Keratinocyte (primary cell): ENCODE measurements around the gene LLGL1. TPM values are rescaled to one million over a fixed set of nuclear protein-coding genes. Genes with fewer than 3 reads are reported as not detected.

Experiments used
- DNase-seq: peaks from one replicate; pipeline ENCODE4 v3.0.0-alpha.2; 2011; ENCODE audit warnings: low read depth, missing footprints, low spot score
- FAIRE-seq: peaks from 2 replicates; lab custom pipeline; 2011; peaks lifted over from hg19 to GRCh38; lab: Jason Lieb, UNC
- H2AFZ ChIP-seq: 2 replicates; pipeline ENCODE4 v1.6.0; 2012; ENCODE audit warnings: low read length, control low read depth, inconsistent platforms; ENCODE audit not compliant: control insufficient read depth
- H3K27ac ChIP-seq: 2 replicates; pipeline ENCODE4 v1.5.1; 2011; ENCODE audit warnings: low read length; ENCODE audit not compliant: control insufficient read depth, insufficient read depth
- H3K27me3 ChIP-seq: 3 replicates; pipeline ENCODE4 v1.6.0; 2011; ENCODE audit warnings: low read length; ENCODE audit not compliant: control insufficient read depth, insufficient read depth; ENCODE audit errors: extremely low read depth
- H3K36me3 ChIP-seq, 2 experiments: 2 replicates in 1 of 2; 3 replicates in 1 of 2; pipeline ENCODE4 v1.5.1; 2011; ENCODE audit warnings: low read length in 2 of 2, mild to moderate bottlenecking in 1 of 2; ENCODE audit not compliant: control insufficient read depth in 2 of 2, insufficient read depth in 2 of 2; ENCODE audit errors: extremely low read depth in 1 of 2
- H3K4me1 ChIP-seq: 3 replicates; pipeline ENCODE4 v1.5.1; 2011; ENCODE audit warnings: low read length; ENCODE audit not compliant: control insufficient read depth, insufficient read depth; ENCODE audit errors: extremely low read depth
- H3K4me2 ChIP-seq: 3 replicates; pipeline ENCODE4 v1.6.0; 2011; ENCODE audit warnings: low read depth, low read length; ENCODE audit not compliant: control insufficient read depth, insufficient read depth; ENCODE audit errors: extremely low read depth
- H3K4me3 ChIP-seq, 3 experiments: fragments of 200-600 bp in 1 of 3; sonication (generic) in 1 of 3; 2 replicates in 2 of 3; 3 replicates in 1 of 3; pipeline ENCODE4 v1.5.1; 2011 to 2016; ENCODE audit warnings: low read length in 3 of 3, mild to moderate bottlenecking in 3 of 3, control low read depth in 2 of 3, inconsistent platforms in 1 of 3, low read depth in 1 of 3, mixed read lengths in 1 of 3, mixed run types in 1 of 3, moderate library complexity in 1 of 3; ENCODE audit not compliant: control insufficient read depth in 2 of 3, insufficient read depth in 2 of 3; ENCODE audit errors: extremely low read depth in 1 of 3
- H3K79me2 ChIP-seq: 2 replicates; pipeline ENCODE4 v1.6.0; 2012; ENCODE audit warnings: low read length; ENCODE audit not compliant: control insufficient read depth, insufficient read depth
- H3K9ac ChIP-seq: 3 replicates; pipeline ENCODE4 v1.6.0; 2011; ENCODE audit warnings: low read length; ENCODE audit not compliant: control insufficient read depth, insufficient read depth; ENCODE audit errors: extremely low read depth
- H3K9me1 ChIP-seq: 3 replicates; pipeline ENCODE4 v1.6.0; 2011; ENCODE audit warnings: low read length; ENCODE audit not compliant: control insufficient read depth, insufficient read depth; ENCODE audit errors: extremely low read depth
- H3K9me3 ChIP-seq: 2 replicates; pipeline ENCODE4 v1.5.1; 2012; ENCODE audit warnings: low read depth, low read length; ENCODE audit not compliant: control insufficient read depth
- H4K20me1 ChIP-seq: 3 replicates; pipeline ENCODE4 v1.6.0; 2011; ENCODE audit warnings: low read length; ENCODE audit not compliant: control insufficient read depth, insufficient read depth; ENCODE audit errors: extremely low read depth
- EZH2 ChIP-seq: IDR thresholded peaks from one replicate; pipeline ENCODE4 v1.6.1; 2012; ENCODE audit warnings: inconsistent platforms, mild to moderate bottlenecking, low read length, moderate library complexity
- dilution Hi-C: fragments of 300-500 bp; cut with MboI; formaldehyde crosslinking; loops from one replicate; pipeline ENCODE4 v1.7.0; 2020; ENCODE audit warnings: low sequenced_read_pairs; ENCODE audit not compliant: extremely low pct_ligation_motif_present
- polyA plus RNA-seq, 5 experiments: library from polyadenylated mRNA; depleted of rRNA in 3 of 5; stranded (reverse) in 3 of 5; stranded (forward) in 1 of 5; unstranded in 1 of 5; fragments of >200 nt; gene quantifications; 1 replicate in 1 of 5; 2 replicates in 3 of 5; 3 replicates in 1 of 5; pipeline versions ENCODE4 v1.2.1 to v1.2.3, GENCODE V29; 2011 to 2012; ENCODE audit warnings: missing spikeins in 2 of 5, low read depth in 1 of 5, low replicate concordance in 1 of 5
- TF ChIP-seq, protein P1 (sequence below), 3 experiments: IDR thresholded peaks in 1 of 3; conservative IDR thresholded peaks in 1 of 3; optimal IDR thresholded peaks in 1 of 3; 2 replicates in 2 of 3; 3 replicates in 1 of 3; pipeline versions ENCODE3 to v1.5.1; 2011; ENCODE audit warnings: low read length in 3 of 3, mild to moderate bottlenecking in 3 of 3, moderate library complexity in 2 of 3, control low read depth in 1 of 3, inconsistent platforms in 1 of 3; ENCODE audit not compliant: insufficient read depth in 2 of 3; ENCODE audit errors: extremely low read depth in 1 of 3

LLGL1 gene
- polyA plus RNA-seq, 1 donor (not counting 4 experiments of a cell fraction or from before 2014, with no cell fraction given): 13.8 TPM

DNA sequence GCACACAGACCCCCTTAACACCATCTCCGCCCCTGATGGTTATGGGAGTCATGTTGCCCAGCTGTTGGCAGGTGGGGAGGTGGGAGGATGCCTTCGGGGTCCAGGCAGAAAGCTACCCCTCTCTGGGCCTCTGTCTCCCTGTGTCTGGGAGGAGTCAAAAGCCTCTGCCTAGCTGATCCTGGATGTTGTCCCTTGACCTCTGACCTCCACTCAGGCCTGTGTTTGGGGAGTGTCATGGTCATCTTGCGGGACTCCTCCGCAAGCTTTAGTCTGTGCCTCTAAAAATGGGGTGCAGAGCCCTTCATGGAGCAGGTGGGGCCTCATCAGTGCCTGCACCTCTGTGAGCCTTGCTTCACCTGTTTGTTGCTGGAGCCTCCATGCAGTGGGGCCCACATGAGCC lies 3.8 kb downstream of the LLGL1 start:
- dilution Hi-C loops: no loop called here

DNA sequence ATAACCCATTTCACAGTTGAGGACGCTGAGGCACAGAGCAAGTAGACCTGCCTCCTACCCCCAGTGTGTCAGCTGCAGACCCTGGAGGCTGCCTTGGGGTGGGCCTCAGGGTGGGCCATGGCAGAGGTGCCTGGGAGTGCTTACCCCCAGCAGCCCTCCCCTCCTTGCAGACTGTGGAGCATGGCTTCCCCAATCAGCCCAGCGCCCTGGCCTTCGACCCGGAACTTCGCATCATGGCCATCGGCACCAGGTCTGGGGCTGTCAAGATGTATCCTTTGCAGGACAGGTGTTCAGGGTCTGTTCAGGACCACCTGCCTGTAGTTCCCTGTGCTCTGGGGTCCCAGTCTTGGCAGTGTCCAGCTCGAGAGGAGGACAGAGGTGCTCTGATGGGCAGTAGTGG lies 4.3 kb downstream of the LLGL1 start:
- no peak for FAIRE-seq
- peaks cover 8% of the 10 kb centered on the region for H3K4me1 ChIP-seq
- no peaks in the 10 kb centered on the region for H3K27me3 ChIP-seq
- H3K9me3 ChIP-seq: no peaks in the 10 kb centered on the region
- dilution Hi-C loops: no loop called here
- H3K27ac ChIP-seq: no peak overlapping the region
- no peak overlapping the region for H3K4me3 ChIP-seq
- H3K36me3 ChIP-seq: peaks cover 14 to 18% of the 10 kb centered on the region in 2 experiments
- no peaks in the 10 kb centered on the region for H4K20me1 ChIP-seq
- H2AFZ ChIP-seq: no peak overlapping the region
- DNase-seq: no peak
- peaks cover 37% of the 10 kb centered on the region for H3K79me2 ChIP-seq
- H3K9ac ChIP-seq: no peak overlapping the region
- H3K9me1 ChIP-seq: peaks cover 2% of the 10 kb centered on the region
- TF ChIP-seq, protein P1, sequence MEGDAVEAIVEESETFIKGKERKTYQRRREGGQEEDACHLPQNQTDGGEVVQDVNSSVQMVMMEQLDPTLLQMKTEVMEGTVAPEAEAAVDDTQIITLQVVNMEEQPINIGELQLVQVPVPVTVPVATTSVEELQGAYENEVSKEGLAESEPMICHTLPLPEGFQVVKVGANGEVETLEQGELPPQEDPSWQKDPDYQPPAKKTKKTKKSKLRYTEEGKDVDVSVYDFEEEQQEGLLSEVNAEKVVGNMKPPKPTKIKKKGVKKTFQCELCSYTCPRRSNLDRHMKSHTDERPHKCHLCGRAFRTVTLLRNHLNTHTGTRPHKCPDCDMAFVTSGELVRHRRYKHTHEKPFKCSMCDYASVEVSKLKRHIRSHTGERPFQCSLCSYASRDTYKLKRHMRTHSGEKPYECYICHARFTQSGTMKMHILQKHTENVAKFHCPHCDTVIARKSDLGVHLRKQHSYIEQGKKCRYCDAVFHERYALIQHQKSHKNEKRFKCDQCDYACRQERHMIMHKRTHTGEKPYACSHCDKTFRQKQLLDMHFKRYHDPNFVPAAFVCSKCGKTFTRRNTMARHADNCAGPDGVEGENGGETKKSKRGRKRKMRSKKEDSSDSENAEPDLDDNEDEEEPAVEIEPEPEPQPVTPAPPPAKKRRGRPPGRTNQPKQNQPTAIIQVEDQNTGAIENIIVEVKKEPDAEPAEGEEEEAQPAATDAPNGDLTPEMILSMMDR (optimal IDR thresholded peaks at IDR 0.05 in 1 of 3, IDR thresholded peaks at IDR 0.05 in 1 of 3, conservative IDR thresholded peaks at IDR 0.05 in 1 of 3; ENCODE audit: extremely low read depth in 1 of 3, insufficient read depth in 2 of 3, low read length in 3 of 3): no peak
- no peak for TF ChIP-seq EZH2
- H3K4me2 ChIP-seq: no peak overlapping the region

More for the DNA sequence above, 3.8 kb downstream of the LLGL1 start:
- TF ChIP-seq, protein P1 (optimal IDR thresholded peaks at IDR 0.05 in 1 of 3, IDR thresholded peaks at IDR 0.05 in 1 of 3, conservative IDR thresholded peaks at IDR 0.05 in 1 of 3; ENCODE audit: extremely low read depth in 1 of 3, insufficient read depth in 2 of 3, low read length in 3 of 3): no peak
- TF ChIP-seq EZH2: no peak
- Histone ChIP-seq H3K79me2 (peaks cover 37% of the 10 kb centered on the region), H3K9me1 (peaks cover 2% of the 10 kb centered on the region), H3K4me3 (no peak overlapping the region), H3K36me3 (peaks cover 13 to 14% of the 10 kb centered on the region in 2 experiments), H3K9ac (no peak overlapping the region), H3K9me3 (no peaks in the 10 kb centered on the region), H3K4me2 (no peak overlapping the region), H3K4me1 (peaks cover 8% of the 10 kb centered on the region), H3K27me3 (no peaks in the 10 kb centered on the region), H4K20me1 (no peaks in the 10 kb centered on the region), H3K27ac (no peak overlapping the region), H2AFZ (no peak overlapping the region)
- FAIRE-seq (no peak), DNase-seq (no peak)
